ENCODE measurements around the gene BNC2.

GRCh38 chr9:16370647-16371046 is 499.8 kb downstream of the BNC2 start:
- no peak for TF ChIP-seq POLR2AphosphoS5 (IDR thresholded peaks at IDR 0.05)
- no peak for TF ChIP-seq CTCF (IDR thresholded peaks at IDR 0.05)
- TF ChIP-seq POLR2A (IDR thresholded peaks at IDR 0.05): no peak
- no peak for TF ChIP-seq EP300 (IDR thresholded peaks at IDR 0.05)
